PFSK-1 (cell line): ENCODE measurements around the gene ISG20L2.

Experiments
- FOXP2 ChIP-seq: optimal IDR thresholded peaks from 2 replicates; pipeline ENCODE3; 2011; ENCODE audit warnings: borderline replicate concordance, control low read depth, inconsistent platforms; ENCODE audit not compliant: insufficient read depth; ENCODE audit errors: extremely low read length, extremely low read depth
- POLR2AphosphoS5 ChIP-seq: IDR thresholded peaks from 2 replicates; pipeline ENCODE4 v1.6.1; 2012; ENCODE audit warnings: low read depth, mild to moderate bottlenecking, control low read depth, low read length, moderate library complexity
- SIN3A ChIP-seq: IDR thresholded peaks from 2 replicates; pipeline ENCODE4 v1.6.1; 2012; ENCODE audit warnings: mild to moderate bottlenecking, low read length, moderate library complexity, borderline replicate concordance; ENCODE audit not compliant: insufficient read depth
- TAF1 ChIP-seq: IDR thresholded peaks from 2 replicates; pipeline ENCODE4 v1.6.1; 2012; ENCODE audit warnings: low read length, control low read depth, borderline replicate concordance; ENCODE audit not compliant: insufficient read depth
- TF ChIP-seq, protein P1 (sequence below), 2 experiments: IDR thresholded peaks; 2 replicates each; pipeline versions ENCODE4 v1.6.1 to v1.8.0; 2011 to 2012; ENCODE audit warnings: low read depth in 2 of 2, low read length in 2 of 2, control low read depth in 1 of 2, inconsistent platforms in 1 of 2, mild to moderate bottlenecking in 1 of 2, moderate library complexity in 1 of 2; ENCODE audit not compliant: insufficient read depth in 1 of 2

The ISG20L2 gene

GRCh38 chr1:156677616-156678596, 50.7 kb downstream of the ISG20L2 start:
- TF ChIP-seq FOXP2 (no peak), SIN3A (no peak), TAF1 (no peak), POLR2AphosphoS5 (no peak)
- TF ChIP-seq, protein P1, sequence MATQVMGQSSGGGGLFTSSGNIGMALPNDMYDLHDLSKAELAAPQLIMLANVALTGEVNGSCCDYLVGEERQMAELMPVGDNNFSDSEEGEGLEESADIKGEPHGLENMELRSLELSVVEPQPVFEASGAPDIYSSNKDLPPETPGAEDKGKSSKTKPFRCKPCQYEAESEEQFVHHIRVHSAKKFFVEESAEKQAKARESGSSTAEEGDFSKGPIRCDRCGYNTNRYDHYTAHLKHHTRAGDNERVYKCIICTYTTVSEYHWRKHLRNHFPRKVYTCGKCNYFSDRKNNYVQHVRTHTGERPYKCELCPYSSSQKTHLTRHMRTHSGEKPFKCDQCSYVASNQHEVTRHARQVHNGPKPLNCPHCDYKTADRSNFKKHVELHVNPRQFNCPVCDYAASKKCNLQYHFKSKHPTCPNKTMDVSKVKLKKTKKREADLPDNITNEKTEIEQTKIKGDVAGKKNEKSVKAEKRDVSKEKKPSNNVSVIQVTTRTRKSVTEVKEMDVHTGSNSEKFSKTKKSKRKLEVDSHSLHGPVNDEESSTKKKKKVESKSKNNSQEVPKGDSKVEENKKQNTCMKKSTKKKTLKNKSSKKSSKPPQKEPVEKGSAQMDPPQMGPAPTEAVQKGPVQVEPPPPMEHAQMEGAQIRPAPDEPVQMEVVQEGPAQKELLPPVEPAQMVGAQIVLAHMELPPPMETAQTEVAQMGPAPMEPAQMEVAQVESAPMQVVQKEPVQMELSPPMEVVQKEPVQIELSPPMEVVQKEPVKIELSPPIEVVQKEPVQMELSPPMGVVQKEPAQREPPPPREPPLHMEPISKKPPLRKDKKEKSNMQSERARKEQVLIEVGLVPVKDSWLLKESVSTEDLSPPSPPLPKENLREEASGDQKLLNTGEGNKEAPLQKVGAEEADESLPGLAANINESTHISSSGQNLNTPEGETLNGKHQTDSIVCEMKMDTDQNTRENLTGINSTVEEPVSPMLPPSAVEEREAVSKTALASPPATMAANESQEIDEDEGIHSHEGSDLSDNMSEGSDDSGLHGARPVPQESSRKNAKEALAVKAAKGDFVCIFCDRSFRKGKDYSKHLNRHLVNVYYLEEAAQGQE (IDR thresholded peaks at IDR 0.05; ENCODE audit: insufficient read depth in 1 of 2, low read depth in 2 of 2, low read length in 2 of 2): no peak

DNA sequence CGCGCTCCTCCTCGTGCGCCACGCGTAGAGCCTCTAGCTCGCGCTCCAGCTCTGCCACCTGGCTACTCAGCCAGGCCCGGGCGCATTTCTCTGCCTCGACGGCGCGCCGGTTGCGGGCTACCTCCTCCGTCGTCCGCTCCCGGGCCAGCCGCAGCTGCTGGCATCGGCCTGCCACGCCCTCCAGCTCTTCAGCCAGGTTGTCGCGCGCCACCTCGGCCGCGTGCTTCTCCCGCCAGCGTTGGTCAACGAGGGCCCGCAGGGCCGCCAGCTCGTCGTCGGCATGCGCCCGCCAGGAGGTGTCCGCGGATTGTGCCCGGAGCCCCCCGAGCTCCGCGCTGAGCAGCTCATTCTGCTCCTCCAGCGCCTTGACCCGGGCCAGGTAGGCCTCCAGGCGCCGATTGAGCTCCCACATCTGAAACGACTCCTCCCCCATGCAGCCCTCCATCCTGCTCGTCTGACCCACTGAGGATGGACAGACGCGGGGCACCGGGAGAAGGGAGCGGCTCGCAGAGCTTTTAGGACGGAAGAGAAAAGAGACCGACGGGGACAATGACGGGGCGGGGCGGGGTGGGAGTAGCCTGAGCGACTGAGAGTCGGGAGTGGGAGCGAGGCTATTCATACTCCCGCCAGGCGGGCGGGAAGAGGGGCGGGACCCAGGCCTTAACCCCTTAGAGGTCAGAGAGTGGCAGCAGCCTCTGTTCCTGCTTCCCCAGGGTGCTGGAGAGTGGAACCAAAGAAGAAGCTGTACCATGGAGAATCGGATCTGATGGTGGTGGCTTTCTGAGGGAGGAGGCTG, 51.5 kb downstream of the ISG20L2 start, which contains the start of gene NES:
NES (minus strand) TSS at position 588 of the 796 bp plus-strand sequence; CDS start at position 445, 143 bp downstream.
- TF ChIP-seq SIN3A (no peak), POLR2AphosphoS5 (peak; percentile 85), FOXP2 (no peak), TAF1 (0 out of 2 replicates have a peak, but pooled peaks have one; percentile 45)
- TF ChIP-seq, protein P1 (IDR thresholded peaks at IDR 0.05; ENCODE audit: insufficient read depth in 1 of 2, low read depth in 2 of 2, low read length in 2 of 2): 0 out of 4 replicates have a peak, but pooled peaks of 1 of the 2 experiments have one; percentile 18

DNA sequence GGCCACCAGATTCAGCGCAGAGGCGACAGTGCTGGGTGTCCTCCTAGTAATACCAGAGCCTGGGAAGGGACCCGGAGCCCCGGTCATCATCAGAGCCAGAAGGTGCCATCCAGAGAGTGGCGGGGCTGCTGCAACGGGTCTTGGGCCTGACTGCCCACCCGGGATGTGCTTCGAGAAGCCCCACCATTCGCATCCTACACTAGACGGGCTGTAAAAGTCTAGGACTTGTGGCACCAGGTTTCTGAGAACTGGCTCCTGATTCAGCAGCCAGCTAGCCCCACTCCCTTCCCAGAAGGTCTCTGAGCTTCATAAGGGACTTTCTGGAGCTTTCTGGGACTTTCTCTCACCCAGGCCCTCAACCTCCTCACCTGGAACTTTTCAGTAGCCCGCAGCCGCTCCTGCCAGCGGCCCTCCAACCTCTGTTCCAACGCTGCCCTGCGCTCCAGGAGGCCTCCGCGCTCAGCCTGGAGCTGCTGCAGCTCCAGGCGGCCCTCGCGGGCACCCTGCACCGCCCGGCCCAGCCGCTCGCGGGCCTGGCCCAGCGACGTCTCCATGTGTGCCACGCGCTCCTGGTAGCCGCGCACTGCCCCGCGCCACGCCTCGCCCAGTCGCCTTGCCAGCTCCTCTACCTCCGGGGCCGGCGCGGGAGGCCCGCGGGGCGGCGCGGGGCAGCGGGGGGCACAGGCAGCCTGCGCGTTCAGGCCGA, 52.3 kb downstream of the ISG20L2 start:
- TF ChIP-seq, protein P1 (IDR thresholded peaks at IDR 0.05; ENCODE audit: insufficient read depth in 1 of 2, low read depth in 2 of 2, low read length in 2 of 2): no peak
- no peak for TF ChIP-seq TAF1
- TF ChIP-seq FOXP2: no peak
- no peak for TF ChIP-seq SIN3A
- no peak for TF ChIP-seq POLR2AphosphoS5

DNA sequence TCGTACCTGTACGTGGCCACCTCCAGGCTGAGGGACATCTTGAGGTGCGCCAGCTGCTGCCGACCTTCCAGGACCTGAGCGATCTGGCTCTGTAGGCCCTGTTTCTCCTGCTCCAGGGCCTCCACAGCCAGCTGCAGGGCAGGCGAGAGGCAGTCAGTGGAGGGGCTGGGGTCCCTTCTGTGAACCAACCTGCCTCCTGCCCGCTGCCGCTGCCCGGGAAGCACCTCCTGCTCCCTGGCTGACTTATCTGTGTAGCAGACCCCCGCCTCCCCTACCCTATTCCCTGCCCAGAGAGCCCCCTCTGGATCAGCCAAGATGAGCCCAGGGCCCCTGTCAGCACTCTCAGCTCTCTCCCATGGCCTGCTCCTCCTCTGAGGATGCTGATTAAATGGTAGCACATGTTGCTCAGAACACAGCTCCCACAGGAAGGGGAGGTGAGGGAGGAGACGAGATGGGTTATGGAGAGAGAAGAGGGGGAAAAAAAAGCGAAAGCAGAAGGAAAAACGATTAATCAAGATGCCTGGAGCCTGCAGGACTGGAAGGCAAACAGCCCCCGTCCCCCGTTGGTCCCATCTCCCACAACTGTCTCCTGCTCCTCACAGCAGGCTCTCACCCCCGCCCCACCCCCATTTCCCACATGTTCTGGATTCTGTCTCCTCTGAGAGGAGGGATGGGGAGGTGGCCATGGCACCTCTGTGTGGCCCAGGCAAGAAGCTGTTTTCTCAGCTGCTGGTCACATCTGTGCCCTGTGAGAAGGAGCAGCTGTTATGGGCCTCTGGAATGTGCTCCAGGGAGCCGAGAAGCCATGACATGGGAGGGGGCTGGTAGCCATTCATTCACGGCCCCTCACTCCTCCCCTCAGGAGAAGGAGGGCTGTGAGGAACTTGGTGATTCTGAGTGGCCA, 53.1 kb downstream of the ISG20L2 start:
- no peak for TF ChIP-seq FOXP2
- 0 out of 2 replicates have a peak, but pooled peaks have one; percentile 22 for TF ChIP-seq SIN3A
- TF ChIP-seq TAF1: peak; percentile 49; the same call in 1 of the 2 replicates
- 0 out of 2 replicates have a peak, but pooled peaks have one; percentile 38 for TF ChIP-seq POLR2AphosphoS5
